Vagina (tissue), 2 donors: ENCODE measurements around the gene LYRM1. TPM values are rescaled to one million over a fixed set of nuclear protein-coding genes. Genes with fewer than 3 reads are reported as not detected.

Experiments
- DNase-seq, 2 donors: peaks; one replicate each; pipeline ENCODE4 v3.0.0-alpha.2; 2017; ENCODE audit errors: extremely low spot score in 2 of 2
- H3K27ac ChIP-seq: fragments of 200-600 bp; sonication (generic); one replicate; pipeline ENCODE4 v1.5.1; 2019
- H3K27me3 ChIP-seq: fragments of 200-600 bp; sonication (generic); one replicate; pipeline ENCODE4 v1.5.1; 2019
- H3K36me3 ChIP-seq, 2 donors: fragments of 200-600 bp; sonication (generic); one replicate each; pipeline ENCODE4 v1.5.1; 2017 to 2019
- H3K4me1 ChIP-seq: fragments of 200-600 bp; sonication (generic); one replicate; pipeline ENCODE4 v1.5.1; 2019
- H3K4me3 ChIP-seq, 2 donors: fragments of 200-600 bp; sonication (generic); 1 replicate in 1 of 2; 2 replicates in 1 of 2; pipeline ENCODE4 v1.5.1; 2016 to 2019
- H3K9me3 ChIP-seq: fragments of 200-600 bp; sonication (generic); one replicate; pipeline ENCODE4 v1.5.1; 2019
- POLR2A ChIP-seq, 2 donors: fragments of 450-650 bp; IDR thresholded peaks; one replicate each; pipeline ENCODE4 v1.6.1; 2017; ENCODE audit warnings: antibody characterized with exemption in 2 of 2, mild to moderate bottlenecking in 2 of 2, moderate library complexity in 2 of 2
- POLR2AphosphoS5 ChIP-seq, 2 donors: sonication (generic); formaldehyde crosslinking; IDR thresholded peaks; one replicate each; pipeline ENCODE4 v1.9.0; 2017; ENCODE audit warnings: antibody characterized with exemption in 2 of 2, mild to moderate bottlenecking in 2 of 2, low read depth in 1 of 2; ENCODE audit not compliant: insufficient read depth in 1 of 2
- intact Hi-C: fragments of 100-400 bp; cut with DNase I; formaldehyde crosslinking; loops from one replicate; pipeline ENCODE4 v1.15.1; 2023
- total RNA-seq: library from RNA; depleted of rRNA; stranded (reverse); fragments of >200 nt; gene quantifications from one replicate; pipeline ENCODE4 v1.2.3, GENCODE V29; 2016
- TF ChIP-seq, protein P1 (sequence below), 3 experiments: fragments of 450-650 bp in 2 of 3; fragments of 200-600 bp in 1 of 3; sonication (generic) in 1 of 3; IDR thresholded peaks; one replicate each; pipeline ENCODE4 v1.5.1; 2017 to 2019; ENCODE audit warnings: antibody characterized with exemption in 3 of 3, mild to moderate bottlenecking in 2 of 3, moderate library complexity in 2 of 3

Gene LYRM1
- total RNA-seq, 1 donor from 2014 or later = 23.6 TPM

DNA sequence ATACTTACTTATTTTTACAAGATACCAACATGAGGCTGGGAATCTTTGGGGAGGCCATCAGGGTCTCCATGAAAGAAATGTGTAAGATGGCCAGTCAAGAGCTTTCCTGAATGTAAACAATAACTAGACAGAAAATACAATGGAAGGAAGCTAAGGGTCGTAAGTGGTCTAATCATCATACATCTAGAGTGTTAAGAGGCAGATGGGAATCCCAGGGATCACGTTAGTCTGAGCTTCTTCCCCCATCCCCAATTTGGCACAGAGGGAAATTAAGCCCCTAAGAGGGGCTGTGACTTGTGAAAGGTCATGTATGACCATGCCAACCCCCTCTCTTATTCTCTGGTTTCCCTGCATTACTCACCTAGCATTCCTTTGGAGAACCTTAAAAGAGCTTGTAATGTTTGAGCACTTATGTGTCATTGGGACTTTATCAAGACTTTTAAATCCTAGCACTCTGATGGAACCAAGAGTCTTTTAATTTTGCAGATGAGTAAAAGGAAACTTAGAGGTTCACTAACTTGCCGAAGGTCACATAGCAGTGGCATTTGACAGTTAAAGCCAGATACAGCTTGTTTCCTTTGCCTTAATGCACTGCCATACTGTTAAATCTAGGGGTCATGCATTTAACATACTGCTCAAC is 46.5 kb upstream of the LYRM1 start:
- H3K27ac ChIP-seq = no peak overlapping the region
- TF ChIP-seq, protein P1, sequence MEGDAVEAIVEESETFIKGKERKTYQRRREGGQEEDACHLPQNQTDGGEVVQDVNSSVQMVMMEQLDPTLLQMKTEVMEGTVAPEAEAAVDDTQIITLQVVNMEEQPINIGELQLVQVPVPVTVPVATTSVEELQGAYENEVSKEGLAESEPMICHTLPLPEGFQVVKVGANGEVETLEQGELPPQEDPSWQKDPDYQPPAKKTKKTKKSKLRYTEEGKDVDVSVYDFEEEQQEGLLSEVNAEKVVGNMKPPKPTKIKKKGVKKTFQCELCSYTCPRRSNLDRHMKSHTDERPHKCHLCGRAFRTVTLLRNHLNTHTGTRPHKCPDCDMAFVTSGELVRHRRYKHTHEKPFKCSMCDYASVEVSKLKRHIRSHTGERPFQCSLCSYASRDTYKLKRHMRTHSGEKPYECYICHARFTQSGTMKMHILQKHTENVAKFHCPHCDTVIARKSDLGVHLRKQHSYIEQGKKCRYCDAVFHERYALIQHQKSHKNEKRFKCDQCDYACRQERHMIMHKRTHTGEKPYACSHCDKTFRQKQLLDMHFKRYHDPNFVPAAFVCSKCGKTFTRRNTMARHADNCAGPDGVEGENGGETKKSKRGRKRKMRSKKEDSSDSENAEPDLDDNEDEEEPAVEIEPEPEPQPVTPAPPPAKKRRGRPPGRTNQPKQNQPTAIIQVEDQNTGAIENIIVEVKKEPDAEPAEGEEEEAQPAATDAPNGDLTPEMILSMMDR (IDR thresholded peaks at IDR 0.05) = no peak
- no peak for DNase-seq
- intact Hi-C loops = no loop called here
- H3K9me3 ChIP-seq = no peaks in the 10 kb centered on the region
- H3K27me3 ChIP-seq = no peaks in the 10 kb centered on the region
- H3K4me3 ChIP-seq = no peak overlapping the region
- H3K36me3 ChIP-seq = peaks cover 0 to 2% of the 10 kb centered on the region in 2 donors
- H3K4me1 ChIP-seq = peaks cover 40% of the 10 kb centered on the region

DNA sequence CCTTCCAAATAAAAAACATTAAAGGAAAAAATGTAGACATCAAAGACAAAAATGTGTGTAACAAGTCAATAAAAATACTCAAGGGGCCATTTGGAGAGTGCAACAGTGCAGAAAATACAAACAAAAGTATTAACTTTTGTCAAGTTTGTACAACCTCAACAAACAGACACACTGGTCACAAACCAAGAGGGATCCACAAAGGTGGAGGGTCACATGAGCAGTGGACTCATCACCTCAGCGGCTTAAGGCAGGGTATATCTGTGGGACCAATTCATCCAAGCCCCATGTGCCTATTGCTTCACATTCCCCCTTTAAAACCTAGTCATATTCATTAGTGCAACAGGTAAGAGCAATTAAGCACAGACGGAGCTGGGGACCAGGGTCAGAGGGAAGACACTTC is 45.6 kb upstream of the LYRM1 start:
- Histone ChIP-seq H3K27ac (no peak overlapping the region), H3K9me3 (no peaks in the 10 kb centered on the region), H3K4me1 (peaks cover 38% of the 10 kb centered on the region), H3K4me3 (no peak overlapping the region), H3K36me3 (peaks cover 0 to 10% of the 10 kb centered on the region in 2 donors), H3K27me3 (no peaks in the 10 kb centered on the region)
- intact Hi-C loops = no loop called here
- no peak for DNase-seq
- TF ChIP-seq POLR2AphosphoS5 (IDR thresholded peaks at IDR 0.05; ENCODE audit: insufficient read depth in 1 of 2, low read depth in 1 of 2) = no peak
- TF ChIP-seq, protein P1 (IDR thresholded peaks at IDR 0.05) = no peak
- TF ChIP-seq POLR2A (IDR thresholded peaks at IDR 0.05) = no peak

DNA sequence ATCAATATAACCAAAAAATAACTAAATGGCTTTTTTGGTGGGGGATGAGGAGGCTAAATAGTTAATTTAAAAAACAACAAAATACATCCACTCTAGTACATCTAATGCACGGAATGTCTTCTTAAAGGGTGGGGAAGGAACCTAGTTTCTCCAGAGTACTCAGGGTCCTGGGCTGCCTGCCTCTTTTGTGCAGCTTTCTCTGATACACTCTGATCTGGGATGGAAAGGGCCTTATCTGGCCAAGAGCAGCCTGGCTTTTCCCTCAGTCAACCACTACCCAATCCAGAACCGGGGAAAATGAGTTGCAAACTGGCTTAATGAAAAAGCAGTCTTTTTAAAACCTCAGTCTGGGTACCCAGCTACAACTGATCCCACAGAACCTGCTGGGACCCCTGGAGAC is 43.3 kb upstream of the LYRM1 start:
- no peak overlapping the region for H3K27ac ChIP-seq
- no peaks in the 10 kb centered on the region for H3K9me3 ChIP-seq
- H3K36me3 ChIP-seq = peaks cover 0 to 25% of the 10 kb centered on the region in 2 donors
- TF ChIP-seq POLR2AphosphoS5 (IDR thresholded peaks at IDR 0.05; ENCODE audit: insufficient read depth in 1 of 2, low read depth in 1 of 2) (no peak), POLR2A (IDR thresholded peaks at IDR 0.05) (no peak)
- TF ChIP-seq, protein P1 (IDR thresholded peaks at IDR 0.05) = no peak
- H3K4me3 ChIP-seq = no peak overlapping the region
- intact Hi-C loops = no loop called here
- no peaks in the 10 kb centered on the region for H3K27me3 ChIP-seq
- DNase-seq = peak in 1 of 2 donors; percentile 44
- peaks cover 15% of the 10 kb centered on the region for H3K4me1 ChIP-seq

DNA sequence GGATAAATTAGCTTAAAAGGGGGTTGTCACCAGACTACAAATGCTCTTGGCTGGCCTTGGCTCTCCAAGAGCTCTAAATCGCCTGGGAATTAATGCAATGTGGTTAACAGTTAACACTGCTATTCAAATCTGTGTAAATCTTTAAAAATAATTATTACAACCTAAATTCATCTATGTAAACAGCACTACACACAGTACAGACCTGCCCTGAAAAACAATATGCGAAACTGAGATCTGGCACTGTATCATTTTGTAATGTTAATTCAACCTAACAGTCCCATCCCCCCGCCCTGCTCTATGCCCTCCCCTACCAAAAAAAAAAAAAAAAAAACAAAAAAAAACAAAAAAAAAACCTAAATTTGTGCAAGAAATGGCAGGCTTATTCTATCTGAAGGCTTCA is 41.3 kb upstream of the LYRM1 start:
- Histone ChIP-seq H3K27me3 (no peaks in the 10 kb centered on the region), H3K4me3 (no peak overlapping the region), H3K9me3 (no peaks in the 10 kb centered on the region), H3K27ac (no peak overlapping the region), H3K4me1 (no peaks in the 10 kb centered on the region), H3K36me3 (peaks cover 0 to 26% of the 10 kb centered on the region in 2 donors)
- TF ChIP-seq POLR2A (IDR thresholded peaks at IDR 0.05) (no peak), POLR2AphosphoS5 (IDR thresholded peaks at IDR 0.05; ENCODE audit: insufficient read depth in 1 of 2, low read depth in 1 of 2) (no peak)
- TF ChIP-seq, protein P1 (IDR thresholded peaks at IDR 0.05) = no peak
- intact Hi-C loops = no loop called here
- DNase-seq = no peak

DNA sequence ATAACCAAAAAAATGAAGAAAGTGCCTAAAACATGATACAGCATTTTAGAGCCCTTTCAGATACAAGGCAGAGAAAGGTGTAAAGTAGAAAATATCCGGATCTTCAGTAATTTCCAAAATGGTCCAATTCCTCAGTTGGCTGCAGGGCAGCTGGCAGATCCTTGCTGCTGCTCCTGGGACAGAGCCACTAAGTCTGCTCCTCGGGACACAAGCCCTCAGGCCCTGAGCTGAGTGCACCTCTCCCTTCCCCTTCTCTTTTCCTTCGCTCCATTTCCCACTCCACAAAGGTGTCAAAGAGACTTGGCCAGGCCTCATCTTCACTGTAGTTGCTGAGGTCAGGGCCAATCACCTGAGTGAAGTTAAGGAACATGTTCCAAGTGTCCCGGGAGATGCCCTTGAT is 40.9 kb upstream of the LYRM1 start:
- TF ChIP-seq POLR2A (IDR thresholded peaks at IDR 0.05) (no peak), POLR2AphosphoS5 (IDR thresholded peaks at IDR 0.05; ENCODE audit: insufficient read depth in 1 of 2, low read depth in 1 of 2) (no peak)
- TF ChIP-seq, protein P1 (IDR thresholded peaks at IDR 0.05) = no peak
- peaks cover 4% of the 10 kb centered on the region for H3K4me1 ChIP-seq
- no peaks in the 10 kb centered on the region for H3K9me3 ChIP-seq
- H3K27ac ChIP-seq = peak overlapping the region; percentile 13
- peak in 1 of 2 donors; percentile 71 for DNase-seq
- H3K36me3 ChIP-seq = peaks cover 0 to 26% of the 10 kb centered on the region in 2 donors
- no peak overlapping the region for H3K4me3 ChIP-seq
- no peaks in the 10 kb centered on the region for H3K27me3 ChIP-seq
- intact Hi-C loops = no loop called here
